ENCODE results near the gene CDC5L.

The CDC5L gene

DNA sequence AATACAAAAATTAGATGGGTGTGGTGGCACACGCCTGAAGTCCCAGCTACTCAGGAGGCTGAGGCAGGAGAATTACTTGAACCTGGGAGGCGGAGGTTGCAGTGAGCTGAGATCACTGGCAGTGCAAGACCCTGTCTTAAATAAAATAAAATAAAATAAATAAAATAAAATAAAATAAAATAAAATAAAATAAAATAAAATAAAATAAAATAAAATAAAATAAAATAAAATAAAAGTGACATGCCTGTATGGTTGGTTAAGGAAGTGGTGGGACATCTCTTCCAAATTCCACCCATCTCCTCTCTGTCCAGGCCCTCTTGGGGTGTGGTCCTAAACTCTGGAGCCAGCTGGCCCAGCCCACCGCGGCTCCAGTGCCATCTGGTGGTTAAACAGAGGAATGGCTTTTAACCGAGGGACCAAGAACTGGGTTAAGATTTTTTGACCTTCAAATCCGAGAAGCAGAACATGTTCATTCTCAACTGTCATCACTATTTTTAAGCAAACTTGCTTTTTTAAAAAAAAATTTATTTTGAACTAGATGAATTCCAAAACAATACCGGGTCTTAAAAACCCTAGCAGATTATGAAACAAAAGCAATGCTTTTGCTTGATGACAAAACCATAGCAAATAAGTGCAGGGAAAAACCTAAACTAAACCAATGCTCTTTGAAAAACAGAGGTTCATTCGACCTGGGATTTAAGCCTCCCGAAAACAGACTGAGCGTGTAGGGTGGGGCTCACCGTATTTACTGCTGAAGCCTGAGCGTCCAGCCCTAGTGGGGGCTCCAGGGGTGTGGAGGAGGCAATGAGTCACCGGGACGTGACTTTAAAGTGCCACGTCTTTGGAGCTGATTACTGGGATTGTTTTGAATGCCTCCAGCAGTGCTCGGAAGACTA is 68.8 kb downstream of the CDC5L start:
- no peak for DNase-seq

DNA sequence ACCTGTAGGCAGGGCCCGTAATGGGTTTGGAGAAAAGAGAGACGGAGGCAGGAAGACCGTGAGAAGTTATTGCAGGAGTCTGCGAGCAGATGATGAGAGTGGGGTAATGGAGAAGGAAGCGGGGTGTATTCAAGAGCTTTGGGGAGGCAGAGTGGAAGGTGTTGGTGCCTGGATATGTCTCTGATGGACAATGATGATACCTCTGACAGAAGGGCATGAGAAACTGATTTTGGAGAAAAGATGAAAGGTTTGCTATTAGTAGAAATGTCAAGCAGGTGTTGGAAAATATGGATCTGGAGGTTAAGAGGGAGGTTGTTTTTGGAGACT is 69.4 kb downstream of the CDC5L start:
- no peak for DNase-seq

DNA sequence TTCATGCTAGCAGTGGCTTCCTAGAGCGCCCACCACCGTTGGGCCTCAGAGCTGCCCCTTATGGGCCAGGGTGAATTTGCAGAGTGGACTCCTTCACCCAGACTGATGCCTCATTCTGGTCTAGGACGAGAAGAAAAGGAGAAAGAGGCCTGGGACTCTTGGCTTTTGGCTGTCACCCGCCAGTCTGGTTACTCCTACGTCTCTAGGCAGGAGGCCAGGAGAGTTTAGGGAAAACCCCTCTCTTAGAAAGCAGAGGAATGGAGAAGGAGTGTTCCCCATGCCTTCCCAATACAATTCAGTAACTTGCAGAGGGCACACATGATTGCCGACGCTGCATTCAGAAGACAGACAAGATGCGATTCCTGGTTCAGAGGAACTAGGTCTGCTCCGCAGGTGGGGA is 70.1 kb downstream of the CDC5L start:
- no peak for DNase-seq

DNA sequence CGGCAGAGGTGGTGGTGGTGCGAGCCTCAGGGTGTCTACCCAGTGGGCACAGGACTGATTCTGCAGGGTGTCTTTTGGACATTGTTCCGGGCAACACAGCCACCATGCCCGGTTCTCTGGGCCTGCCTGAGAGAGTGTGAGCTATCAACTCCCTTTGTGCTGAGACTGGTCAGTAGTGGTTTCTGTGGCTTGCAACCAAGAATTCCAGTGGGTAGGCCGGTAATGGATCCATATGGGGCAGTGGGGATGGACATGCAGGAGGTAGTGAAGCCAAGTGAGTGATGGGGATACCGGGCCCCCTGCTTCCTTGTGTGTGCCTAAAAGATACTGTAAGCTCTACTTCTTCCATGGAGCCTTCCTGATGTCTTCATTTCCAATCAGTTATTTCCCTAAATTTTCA is 71.0 kb downstream of the CDC5L start:
- no peak for DNase-seq

DNA sequence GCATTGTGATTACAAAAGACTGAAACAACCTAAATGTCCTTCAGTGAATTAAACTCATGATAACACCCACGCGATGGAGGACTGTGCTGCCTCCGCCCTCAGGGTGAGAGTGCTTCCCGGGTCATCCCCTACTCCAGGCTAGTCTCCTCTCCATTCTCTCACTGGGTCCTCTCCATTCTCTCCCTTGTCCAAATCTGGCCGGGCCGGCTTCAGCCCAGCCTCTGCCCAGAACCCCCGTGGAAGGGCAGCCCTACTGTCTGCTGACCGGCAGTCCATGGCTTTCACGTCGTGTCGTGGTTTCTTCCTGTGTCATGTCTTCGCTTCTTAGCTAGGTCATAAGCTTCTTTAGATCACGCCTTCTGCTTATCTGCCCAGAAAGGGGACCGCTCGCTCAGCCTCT is 74.8 kb downstream of the CDC5L start:
- DNase-seq: no peak

DNA sequence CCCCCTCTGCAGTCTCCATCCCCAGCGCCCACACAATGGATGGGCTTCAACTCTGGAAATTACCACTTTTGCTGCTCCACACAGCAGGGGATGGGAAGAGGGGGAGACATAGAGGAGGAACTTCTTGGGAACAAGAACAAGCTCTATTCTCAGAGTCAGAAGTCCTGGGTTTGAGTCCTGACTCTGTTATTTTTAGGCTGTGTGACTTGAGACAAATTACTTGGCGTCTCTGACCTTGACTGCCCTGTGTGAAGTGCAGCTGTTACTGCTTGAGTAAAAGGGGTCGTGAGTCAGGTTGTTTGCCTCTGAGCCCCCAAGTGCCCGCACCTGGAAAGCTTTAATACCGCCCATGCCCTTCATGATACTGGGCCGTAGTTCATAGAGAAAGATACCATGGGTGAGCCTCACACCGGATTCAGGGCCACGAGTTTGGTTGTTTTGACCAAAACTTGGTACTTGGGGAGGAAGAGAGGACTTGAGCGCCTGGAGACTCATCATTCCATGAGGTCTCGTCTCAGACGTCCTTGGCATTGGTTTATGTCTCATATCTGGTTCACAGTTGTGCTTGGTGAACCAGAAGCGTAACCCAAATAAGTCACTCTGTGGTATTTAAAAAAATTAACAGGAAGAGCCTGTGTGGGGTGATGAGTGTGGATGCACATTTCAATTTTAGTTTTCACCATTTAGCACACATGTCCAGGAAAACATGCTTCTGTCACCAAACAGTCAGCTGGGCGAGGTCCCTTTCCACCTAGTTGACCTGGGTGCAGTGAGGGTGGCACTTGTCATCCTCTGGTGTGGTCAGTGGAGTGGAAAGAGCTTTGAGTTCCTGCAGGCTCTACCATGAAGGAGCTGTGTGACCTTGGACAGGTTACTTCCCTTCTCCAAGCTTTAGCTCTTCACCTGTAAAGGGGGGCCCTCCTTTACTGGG is 75.6 kb downstream of the CDC5L start:
- DNase-seq: no peak

DNA sequence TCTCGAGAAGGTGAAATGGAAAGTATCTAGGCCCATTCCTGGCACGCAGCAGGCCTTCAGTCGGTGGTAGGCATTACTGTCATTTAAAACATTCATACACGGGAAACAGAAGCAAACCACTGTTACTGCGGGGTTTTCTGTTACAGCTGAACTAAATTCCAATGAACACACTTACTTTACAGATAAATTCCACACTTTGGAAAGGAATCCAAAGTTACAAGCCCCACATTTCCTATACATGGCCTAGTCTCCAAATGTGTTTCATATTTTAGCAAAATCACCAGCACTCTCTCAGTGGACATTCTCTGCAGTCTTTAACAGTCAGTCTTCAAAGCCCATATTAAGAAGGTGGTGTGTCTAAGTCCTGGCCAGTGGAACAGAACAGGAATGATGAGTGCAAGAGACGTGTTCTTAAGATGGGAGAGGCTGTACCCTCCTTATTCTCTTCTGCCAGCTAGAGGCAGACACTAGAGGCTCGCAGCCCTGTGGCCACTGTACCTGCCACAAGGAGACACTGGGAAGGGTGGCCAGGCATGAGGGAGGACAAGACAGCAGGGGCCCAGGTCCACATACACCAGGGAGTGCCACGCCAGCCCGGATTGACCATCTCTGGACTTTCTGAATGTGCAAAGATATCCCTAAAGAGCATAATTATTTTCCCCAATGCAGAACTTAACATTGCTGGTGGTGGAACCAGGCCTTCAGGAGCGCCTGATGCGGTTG is 76.4 kb downstream of the CDC5L start:
- no peak for DNase-seq

DNA sequence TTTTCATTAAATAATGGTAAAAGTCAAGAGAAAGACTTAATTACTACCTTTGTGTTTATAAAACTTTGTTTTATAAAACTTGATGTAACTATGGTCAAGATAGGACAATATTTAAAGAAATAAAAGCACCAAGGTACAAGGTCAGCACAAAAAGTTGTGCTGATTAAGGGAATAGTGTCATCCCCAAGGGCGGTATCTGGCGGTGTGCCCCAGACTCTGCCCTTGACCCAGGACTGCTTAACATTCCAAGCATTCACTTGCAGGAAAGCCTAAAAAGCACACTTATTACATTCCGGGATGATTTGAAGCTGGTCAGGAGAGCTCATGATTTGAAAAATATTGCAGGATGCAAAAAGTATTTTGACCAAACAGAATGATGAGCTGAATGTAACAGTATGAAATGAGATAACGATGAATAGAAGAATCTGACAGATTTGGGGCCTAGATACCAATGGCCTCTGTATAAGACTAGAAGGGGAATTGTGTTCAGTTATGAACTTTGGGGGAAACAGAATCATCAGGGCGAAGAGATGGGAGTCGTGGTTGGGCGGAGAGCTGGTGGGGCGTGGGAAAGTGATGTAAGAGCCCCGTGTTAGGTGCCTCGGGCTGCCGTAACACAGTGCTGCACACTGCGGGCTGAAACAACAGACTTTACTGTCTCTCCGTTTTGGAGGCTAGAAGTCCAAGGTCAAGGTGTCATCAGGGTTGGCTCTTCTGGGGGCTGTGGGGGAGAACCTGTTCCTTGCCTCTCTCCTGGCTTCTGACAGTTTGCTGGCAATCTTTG is 77.2 kb downstream of the CDC5L start:
- no peak for DNase-seq

DNA sequence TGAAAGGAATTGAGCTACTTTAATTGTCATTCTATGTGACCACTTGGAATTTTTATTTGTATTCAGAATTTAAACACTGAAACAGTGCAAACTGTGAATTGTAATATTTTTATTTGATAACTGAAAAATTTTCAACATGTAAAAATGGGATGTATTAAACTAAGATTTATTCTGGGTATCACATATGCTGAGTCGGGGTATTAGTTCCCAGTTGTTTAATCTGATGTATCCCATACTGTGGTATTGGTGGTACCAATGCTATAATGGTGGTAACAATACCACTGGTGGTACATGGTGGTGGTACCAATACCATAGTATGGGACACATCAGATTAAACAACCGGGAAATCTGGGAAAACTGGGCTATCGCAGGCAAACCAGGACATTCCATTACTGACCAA is 79.4 kb downstream of the CDC5L start:
- DNase-seq: no peak

DNA sequence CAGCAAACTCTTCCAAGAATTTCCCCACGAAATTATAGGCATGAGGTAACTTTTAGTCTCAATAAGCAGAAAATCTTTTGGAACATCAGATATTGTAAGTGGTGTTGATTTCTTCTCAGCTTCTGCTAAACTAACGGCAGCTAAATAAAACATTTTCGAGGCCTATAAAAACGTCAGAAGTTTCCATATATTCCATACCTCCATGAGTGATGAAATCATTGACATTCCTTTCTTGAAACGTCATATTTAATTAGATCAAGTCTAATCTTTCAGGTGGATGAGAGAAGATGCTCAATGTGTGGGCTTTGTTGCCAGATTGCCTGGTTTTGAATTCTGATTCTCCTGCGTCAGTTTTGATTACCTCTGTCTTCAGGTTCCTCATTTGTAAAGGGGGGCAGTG is 81.3 kb downstream of the CDC5L start:
- no peak for DNase-seq

DNA sequence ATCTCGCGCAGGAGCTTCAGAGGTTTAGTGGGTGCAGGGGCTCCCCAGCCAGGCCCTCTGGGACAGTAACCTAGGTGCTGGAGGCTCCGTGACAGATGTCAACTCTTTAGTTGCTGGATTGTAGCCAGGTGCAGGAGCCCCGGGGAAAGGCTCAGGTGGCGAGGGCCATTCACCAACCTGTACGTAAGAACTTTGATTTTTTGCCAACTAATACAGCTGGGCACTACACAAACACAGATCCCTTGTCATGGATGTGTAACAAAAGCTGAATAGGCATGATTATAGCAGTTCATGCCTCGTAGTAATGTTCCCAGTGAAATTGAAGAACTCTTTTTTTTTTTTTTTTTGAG is 82.6 kb downstream of the CDC5L start:
- no peak for DNase-seq

DNA sequence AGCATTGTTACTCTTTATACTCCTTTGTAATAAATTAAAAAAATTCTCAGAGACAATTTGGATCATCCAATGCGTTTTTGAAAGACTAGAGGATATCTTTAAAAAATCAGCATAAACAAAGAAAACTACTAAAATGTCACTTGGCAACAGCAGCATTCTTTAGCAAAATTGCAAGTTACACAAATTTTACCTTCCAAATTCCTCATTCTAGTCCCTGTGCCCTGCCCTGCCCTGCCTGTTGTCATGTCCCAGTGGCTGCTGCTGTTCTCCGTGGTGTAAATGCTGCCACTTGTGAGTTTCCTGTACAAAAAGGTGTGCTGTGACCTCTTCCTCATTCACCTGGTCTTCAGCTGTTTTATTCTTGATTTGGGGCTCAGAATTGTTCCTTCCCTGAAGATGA is 83.2 kb downstream of the CDC5L start:
- no peak for DNase-seq

DNA sequence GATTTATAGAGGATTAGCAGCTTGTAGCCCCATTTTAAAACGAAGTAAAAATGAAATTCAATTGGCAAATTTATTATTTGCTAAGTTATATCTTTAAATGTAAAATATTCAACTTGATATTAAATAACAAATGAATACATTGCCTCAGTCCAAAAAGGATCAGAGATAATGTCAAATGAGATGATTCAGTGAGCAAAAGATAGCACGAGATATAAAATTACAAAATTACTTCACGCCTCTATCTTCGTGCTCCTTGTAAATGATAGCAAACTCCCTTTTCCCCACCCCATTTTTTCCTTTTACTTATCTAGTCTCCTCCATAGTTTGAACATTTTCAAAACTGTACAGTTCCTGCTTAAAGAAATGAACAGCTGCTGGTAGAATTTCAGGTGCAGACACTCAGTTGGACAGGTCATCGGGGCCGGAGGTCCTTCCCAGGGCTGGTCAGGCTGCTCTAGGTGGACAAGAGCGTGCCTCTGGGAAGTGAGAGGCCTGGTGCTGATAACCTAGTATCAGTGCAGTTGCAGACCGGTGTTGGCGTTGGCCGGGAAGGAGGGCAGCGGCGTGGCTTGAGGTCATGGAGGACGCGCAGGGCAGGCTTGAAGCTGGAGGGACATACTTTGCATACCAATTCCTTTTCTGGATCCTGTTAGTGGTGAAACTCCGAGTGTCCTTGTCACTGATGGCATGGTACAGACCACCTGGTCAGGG is 83.9 kb downstream of the CDC5L start:
- DNase-seq: no peak

DNA sequence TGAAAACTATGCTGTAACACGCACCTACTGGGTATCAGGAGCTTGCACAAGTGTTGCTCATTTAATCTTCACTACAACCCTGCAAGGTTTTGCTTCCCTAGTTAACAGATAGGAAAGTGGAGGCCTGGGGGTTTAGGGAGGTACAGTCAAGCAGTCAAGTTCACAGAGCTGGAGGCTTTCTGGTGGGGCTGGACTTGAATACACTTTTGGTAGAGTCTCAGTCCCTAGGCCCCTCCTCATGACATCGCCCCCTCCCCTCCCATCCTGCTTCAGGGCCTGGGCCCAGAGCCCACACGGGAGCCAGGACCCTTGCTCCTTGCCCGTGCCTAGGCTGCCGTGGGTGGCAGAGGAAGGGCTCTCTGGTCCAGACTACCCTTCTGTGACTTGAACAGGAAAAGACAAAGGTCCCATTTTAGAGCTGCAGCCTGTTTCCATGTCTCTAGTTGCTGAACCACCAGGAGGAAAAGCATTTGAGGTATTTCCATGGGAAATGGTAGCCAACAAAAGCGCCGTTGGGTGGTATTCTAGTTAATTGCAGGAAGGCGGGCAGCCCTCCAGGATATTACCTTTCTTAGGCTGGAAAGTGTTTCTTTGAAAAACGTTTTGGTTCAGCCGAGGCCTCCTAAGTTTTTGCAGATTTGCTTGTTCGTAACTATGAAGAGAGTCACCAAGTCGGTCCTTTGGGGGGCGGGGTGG is 84.9 kb downstream of the CDC5L start:
- no peak for DNase-seq

DNA sequence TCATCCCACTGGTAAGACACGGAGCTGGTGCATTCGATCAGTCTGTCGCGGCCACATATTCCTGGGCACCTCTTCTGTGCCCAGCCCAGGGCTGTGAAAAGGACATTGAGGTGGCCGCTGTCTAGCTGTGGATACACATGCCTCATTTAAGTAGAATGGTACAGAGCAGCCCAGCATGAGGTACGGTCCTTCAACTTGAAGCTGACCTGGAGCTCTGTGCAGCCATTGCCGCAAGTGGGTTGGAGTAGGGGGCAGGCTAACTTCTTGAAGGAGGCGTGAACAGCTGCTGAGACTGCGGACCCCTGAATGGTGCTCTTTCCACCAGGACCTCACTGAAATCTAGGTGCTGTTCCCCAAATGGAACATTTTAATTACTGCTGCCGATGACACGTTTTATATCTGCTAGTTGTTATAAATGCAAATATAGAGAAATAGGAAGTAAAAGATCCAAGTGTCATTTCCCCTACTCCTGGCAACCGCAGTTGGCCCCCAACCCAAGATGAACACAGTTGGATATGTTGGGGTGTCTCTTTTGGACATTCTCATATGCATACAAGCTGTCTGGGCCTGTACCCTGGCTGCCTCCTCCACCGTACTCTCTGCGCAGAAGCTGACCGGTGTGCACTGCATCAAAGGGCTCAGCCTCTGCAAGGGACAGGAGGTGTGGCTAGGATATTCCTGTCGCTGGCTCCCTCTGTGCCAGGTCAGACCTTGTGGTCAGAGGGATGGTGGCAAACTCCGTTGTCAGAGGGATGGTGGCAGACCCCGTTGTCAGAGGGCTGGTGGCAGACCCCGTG is 86.1 kb downstream of the CDC5L start:
- DNase-seq: no peak

DNA sequence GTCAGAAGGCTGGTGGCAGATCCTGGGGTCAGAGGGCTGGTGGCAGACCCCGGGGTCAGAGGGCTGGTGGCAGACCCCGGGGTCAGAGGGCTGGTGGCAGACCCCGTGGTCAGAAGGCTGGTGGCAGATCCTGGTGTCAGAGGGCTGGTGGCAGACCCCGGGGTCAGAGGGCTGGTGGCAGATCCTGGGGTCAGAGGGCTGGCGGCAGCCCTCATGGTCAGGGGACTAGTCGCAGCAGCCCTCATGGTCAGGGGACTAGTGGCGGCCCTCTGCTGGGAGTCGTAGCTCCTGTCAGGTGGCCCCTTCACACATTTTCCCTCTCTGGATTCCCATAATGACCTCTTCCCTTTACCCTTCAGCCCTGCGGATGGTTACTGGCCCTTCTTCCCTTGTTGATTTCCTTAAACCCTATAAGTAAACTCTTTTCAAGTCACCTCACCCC is 86.7 kb downstream of the CDC5L start:
- DNase-seq: no peak

DNA sequence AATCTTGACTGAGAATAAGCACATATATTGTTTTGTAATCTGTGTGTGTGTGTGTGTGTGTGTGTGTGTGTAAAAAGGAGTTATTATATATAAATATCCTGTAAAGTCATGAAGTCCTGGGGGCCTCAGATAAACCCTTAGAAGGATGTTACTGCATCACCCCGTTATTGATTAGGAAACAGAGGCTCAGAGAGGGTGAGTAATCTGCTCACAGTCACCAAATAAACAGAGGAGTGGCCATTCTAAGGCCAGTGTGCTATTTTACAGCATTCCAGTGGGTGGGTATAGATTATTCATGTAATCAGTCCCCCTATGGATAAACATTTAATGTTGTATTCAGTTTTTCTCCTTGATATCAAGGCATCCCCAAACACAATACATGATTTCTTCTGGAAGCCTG is 87.1 kb downstream of the CDC5L start:
- no peak for DNase-seq

DNA sequence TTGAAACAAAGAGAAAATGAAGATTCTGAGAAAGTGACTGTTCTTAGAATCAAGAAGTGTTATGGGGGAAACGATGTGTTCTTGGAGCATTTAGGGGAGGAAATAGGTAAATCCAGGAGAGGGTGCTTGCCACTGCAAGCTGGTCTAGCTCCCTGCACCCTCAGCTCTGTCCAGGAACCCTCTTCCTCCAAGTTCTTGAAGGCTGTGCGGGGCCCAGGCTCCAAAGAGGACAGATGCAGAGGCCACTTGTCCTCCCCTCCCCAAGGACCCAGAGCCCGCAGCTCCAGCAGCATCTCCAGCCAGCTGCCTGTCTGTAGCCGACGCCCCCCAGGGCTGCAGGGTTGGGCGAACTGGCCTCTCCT is 87.9 kb downstream of the CDC5L start:
- no peak for DNase-seq

DNA sequence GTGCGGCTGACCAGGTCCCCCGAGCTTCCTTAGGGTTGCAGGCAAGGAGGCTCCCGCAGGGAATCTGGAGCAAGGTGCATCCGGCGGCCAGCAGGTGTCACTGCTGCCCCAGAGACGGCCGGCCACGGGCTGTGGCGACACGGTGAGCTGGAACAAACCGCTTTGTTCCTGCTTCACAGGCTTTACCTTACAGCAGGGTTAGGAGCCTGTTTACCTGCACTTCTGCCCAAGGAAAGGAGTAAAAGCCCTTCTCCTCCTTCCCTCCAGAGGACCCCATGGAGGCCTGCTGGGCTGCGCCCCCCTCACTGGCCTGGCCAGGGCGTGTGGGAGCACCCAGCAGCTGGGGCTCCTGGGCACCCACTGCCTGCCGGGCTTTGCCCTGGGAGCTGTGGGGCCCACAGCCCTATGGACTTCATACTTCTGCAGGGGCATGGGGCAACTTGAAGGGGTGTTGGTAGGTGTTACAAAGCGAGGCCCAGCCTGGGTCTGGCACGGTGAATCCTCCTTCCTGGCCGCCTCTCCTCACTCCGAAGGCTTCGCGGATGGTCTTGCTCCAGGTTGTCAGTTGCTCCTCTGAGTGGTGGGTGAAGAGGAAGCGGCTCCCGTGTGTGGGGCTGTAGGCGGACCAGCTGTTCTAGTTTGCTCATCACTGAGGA is 88.4 kb downstream of the CDC5L start:
- peak; percentile 24 to 45 (median 32) for DNase-seq

DNA sequence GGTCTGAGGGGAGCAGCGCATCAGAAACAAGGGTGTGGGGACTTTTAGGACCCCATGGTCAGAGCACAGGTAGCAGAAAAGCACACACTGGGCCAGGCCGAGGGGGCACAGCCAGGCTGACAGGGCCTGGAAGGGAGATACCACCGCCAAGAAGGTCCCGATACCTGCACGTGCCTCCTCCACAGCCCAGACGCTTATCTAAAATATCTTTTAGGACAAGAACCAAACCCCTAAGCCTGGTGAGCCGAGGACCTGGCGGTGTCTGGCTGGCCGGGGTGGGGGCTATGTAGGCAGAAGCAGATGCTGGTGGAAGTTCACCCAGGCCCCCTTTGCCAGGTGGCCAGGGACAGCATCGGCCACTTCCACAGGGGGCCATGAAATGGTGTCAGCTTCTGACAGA is 89.3 kb downstream of the CDC5L start:
- DNase-seq: no peak
